Effector memory CD4-positive, alpha-beta T cell (primary cell): ENCODE results near the gene UCHL3.
A peak's percentile ranks its signal among the peaks of the same experiment; 100 is the strongest.

Source experiments
- DNase-seq, 3 donors: peaks; one replicate each; pipeline ENCODE4 v3.0.0-alpha.2; 2020
- H3K27ac ChIP-seq: 2 replicates; pipeline ENCODE4 v1.7.0; 2013; ENCODE audit warnings: mild to moderate bottlenecking, low read length, moderate library complexity; ENCODE audit not compliant: insufficient read depth, poor library complexity, severe bottlenecking
- H3K27me3 ChIP-seq: replicated peaks from 2 replicates; pipeline ENCODE4 v1.7.0; 2013; ENCODE audit warnings: mild to moderate bottlenecking, low read length; ENCODE audit not compliant: insufficient read depth, control insufficient read depth, poor library complexity, severe bottlenecking
- H3K36me3 ChIP-seq: 2 replicates; pipeline ENCODE4 v1.7.0; 2013; ENCODE audit warnings: mild to moderate bottlenecking, low read length, moderate library complexity; ENCODE audit not compliant: control insufficient read depth, insufficient read depth
- H3K4me1 ChIP-seq: 2 replicates; pipeline ENCODE4 v1.7.0; 2013; ENCODE audit warnings: low read length, mild to moderate bottlenecking; ENCODE audit not compliant: control insufficient read depth, insufficient read depth, poor library complexity, severe bottlenecking
- H3K4me3 ChIP-seq: 2 replicates; pipeline ENCODE4 v1.7.0; 2013; ENCODE audit warnings: low read length, low read depth, mild to moderate bottlenecking; ENCODE audit not compliant: insufficient read depth, poor library complexity, severe bottlenecking
- H3K9me3 ChIP-seq: 2 replicates; pipeline ENCODE4 v1.7.0; 2013; ENCODE audit warnings: mild to moderate bottlenecking, low read length, moderate library complexity; ENCODE audit not compliant: control insufficient read depth
- total RNA-seq, 3 donors: gene quantifications; one replicate each; lab custom pipeline; 2026; lab: John Stamatoyannopoulos, UW

UCHL3 gene
- 0.78 to 2.6 (median 1.4) reads per million in 3 donors for total RNA-seq

DNA sequence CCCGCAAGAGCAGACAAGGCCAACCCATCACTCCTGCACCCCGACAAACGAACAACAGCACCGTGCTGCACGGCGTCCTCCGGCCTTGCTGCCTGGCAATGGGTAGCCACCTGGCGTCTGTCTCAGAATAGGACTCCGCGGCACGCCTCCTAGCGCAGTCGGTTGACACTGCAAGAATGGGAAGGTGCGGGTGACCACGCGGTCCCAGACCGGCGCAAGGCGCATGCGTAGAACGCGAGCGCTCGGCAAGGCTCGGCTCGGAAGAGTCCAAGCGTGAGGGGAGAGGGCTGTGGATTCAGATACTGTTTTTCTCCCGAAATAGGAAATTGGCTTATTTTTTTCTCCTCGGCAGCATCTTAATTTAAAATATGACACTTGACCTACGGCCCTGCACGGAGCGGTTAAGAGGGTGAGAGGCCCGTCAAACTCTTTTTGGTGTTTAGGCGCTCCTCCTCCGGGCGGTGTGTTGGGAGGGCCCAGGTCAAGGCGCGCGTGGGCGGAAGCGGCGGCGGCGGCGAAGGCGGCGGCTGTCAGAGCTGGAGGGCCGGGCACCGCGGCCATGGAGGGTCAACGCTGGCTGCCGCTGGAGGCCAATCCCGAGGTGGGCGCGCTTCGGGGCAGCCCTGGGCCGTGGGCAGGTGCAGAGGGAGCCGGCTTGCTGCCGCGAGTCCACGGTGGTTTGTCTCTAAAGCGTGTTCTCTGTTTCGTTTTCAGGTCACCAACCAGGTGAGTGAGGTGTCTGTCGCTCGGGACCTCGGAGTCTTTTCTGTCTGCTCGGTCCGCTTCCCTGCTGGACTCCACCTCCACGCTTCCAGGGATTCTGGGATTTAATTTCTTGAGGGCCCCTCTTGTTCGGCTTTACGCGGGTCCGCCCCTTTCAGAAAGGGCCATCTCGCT lies at the start of gene UCHL3:
Gene UCHL3, plus strand, starts transcription at position 530 of the 897 bp plus-strand sequence. Its CDS starts 30 bp downstream, at position 560.
- Histone ChIP-seq H3K36me3 (no peaks in the 10 kb centered on the region), H3K27ac (peak within 1 kb of the TSS; percentile 77), H3K4me1 (peaks cover 5% of the 10 kb centered on the region), H3K27me3 (no peaks in the 10 kb centered on the region), H3K4me3 (peak within 1 kb of the TSS; percentile 91), H3K9me3 (no peaks in the 10 kb centered on the region)
- DNase-seq, result peak; percentile 93 to 95 (median 93)

DNA sequence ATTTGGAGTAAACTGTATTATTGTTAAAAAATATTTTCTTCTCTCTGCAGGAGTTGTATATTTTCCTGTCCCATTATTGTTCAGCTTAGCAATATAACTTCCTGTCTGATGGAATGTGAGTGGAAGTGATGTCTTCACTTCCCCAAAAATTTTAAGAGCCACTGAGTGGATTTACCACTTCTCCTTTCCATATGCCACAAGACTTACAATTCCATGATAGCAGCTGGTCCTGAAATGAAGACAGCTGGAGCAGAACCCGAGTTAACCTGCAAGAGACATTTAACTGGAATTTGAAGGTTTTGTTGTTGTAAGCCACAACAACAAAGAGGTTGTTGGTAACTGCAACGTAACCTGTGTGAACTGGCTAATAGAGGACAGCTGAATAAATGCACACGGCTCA lies 44.3 kb upstream of the UCHL3 start:
- no peak for DNase-seq
- Histone ChIP-seq H3K4me3 (no peak overlapping the region), H3K27ac (no peak overlapping the region), H3K9me3 (no peaks in the 10 kb centered on the region), H3K27me3 (no peaks in the 10 kb centered on the region), H3K4me1 (no peaks in the 10 kb centered on the region), H3K36me3 (no peaks in the 10 kb centered on the region)

DNA sequence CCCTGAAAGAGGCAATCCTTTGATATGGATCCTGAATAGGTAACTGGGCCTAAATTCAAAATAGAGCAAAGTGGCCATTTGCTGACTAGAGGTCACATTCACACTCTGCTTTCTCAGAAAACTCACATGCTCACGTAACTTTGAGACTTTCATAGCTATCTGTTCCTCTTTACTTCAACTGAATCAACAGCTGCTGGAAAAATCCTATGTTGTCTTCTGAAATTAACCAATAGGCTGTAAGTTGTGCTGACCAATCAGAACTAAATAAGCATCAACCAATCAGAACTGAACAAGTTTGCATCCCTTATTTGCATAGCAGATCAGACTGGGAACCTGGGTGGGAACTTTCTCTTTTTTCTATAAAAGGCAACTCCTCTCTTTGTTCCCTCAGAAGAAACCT lies 43.6 kb upstream of the UCHL3 start:
- no peaks in the 10 kb centered on the region for H3K36me3 ChIP-seq
- H3K9me3 ChIP-seq, result no peaks in the 10 kb centered on the region
- H3K4me1 ChIP-seq, result no peaks in the 10 kb centered on the region
- no peak for DNase-seq
- no peaks in the 10 kb centered on the region for H3K27me3 ChIP-seq
- H3K4me3 ChIP-seq, result no peak overlapping the region
- H3K27ac ChIP-seq, result no peak overlapping the region

DNA sequence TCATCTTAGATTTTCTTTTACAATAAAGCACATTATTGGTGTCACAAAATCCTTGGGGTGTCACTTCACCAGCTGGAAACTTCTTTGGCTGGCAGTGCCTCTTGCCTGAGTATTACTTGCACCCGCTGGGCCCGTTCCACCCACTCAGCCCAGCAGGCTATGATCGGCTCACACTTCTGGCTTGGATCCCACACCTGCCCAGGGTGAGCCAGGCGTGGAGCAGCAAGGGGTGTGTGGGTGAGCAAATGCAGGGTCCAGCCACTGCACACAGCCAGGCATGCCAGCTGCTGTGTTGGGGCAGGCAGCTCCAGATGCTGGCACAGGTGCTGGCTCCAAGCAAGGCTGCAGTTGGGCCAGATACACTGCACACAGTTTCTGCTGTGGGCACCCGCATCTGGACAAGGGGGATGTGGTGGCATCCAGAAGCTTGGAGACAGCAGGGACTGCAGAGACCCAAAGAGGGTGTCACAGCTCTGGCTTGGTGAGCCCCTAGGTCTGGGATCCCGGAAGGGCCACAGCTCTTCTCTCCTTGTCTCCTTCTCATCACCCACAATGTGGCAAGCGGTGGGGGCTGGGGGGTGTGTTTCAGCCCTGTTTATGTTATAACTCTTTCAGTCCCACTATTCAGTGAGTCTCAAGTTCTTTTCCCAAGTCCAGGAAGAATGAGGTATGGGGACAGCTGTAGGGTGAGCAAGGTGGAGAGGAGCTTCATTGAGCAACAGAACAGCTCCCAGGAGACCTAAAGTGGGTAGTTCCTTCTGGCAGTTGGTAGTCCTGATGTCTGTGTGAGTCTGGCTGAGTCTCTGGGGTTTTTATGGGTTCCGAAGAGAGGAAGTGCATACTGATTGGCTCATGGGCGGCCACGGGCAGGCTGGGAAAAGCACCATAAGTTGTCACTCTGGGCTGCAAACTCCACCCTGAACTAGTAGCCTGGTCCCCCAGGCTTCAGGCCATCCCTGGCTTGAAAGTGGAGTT lies 42.3 kb upstream of the UCHL3 start:
- Histone ChIP-seq H3K27ac (no peak overlapping the region), H3K9me3 (no peaks in the 10 kb centered on the region), H3K4me3 (no peak overlapping the region), H3K4me1 (no peaks in the 10 kb centered on the region), H3K27me3 (no peaks in the 10 kb centered on the region), H3K36me3 (no peaks in the 10 kb centered on the region)
- no peak for DNase-seq

DNA sequence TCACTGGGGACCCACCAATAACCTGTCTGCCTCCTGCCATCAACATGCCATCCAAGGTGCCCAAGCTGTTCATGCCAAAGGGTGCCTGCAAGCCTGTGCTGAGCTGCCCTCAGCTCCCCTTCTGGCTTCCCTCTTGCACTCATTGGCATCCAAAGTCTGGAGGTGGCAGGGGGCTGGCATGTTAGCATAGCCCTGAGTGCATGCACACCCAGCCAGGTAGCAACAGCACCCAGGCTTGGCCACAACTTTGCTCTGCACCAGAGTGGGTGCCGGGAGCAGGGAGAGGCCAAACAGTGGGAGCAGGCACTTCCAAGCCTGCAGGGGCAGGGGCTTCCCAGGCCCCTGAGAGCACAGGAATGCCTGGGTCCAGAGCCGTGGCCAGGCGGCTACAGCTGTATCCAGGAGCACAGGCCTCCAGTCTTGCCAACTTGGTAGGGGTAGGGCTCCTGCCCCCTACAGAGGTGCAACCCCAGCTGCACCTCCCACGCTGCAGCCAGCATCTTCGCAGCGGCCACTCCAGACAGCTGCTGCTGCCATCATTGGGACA lies 41.5 kb upstream of the UCHL3 start:
- H3K36me3 ChIP-seq, result no peaks in the 10 kb centered on the region
- no peak for DNase-seq
- H3K27me3 ChIP-seq, result no peaks in the 10 kb centered on the region
- H3K27ac ChIP-seq, result no peak overlapping the region
- no peaks in the 10 kb centered on the region for H3K9me3 ChIP-seq
- H3K4me3 ChIP-seq, result no peak overlapping the region
- H3K4me1 ChIP-seq, result no peaks in the 10 kb centered on the region

DNA sequence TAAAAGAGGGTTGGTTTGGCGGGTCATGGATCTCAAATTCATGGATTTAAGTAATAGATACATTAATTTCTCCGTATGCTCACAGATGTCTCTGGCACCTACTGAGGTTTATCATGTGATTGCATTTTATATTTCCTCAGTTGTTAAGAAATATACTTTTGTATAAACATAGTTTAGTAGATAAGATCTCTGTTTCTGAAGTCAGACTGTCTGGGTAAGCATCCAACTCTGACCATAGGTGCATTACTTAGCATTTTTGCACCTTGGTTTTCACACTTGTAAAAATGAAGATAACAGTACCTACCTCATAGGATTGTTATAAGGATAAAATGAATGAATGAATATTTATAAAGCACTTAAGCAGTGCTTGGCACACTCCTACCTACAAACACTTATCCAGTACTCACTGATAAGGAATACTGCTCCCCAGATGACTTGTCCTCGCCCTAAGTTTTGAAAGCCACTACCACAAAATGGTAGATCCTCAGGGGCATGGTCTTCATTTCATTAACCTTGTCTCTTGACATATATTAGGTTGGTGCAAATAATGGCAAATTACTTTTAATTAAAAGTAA lies 38.5 kb upstream of the UCHL3 start:
- DNase-seq, result no peak
- Histone ChIP-seq H3K27ac (no peak overlapping the region), H3K4me3 (no peak overlapping the region), H3K4me1 (no peaks in the 10 kb centered on the region), H3K36me3 (no peaks in the 10 kb centered on the region), H3K9me3 (no peaks in the 10 kb centered on the region), H3K27me3 (no peaks in the 10 kb centered on the region)

DNA sequence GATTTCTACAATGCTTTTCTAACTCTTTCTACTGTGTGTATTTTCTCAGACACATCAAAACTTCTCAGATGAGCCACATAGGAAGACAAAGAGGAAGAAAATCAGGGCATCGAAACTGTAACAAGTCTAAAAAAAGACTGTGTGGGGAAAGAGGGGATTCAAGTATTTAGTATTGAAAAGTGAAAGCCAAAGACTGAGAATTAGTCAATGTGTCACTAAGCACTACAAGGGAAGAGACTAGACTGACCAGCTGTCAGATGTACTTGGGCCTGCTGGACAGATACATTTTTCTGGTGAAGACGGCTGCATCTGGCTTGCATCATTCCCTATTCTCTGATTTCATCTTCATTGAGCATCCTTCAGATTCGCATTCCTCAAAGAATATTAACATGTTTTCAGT lies 37.3 kb upstream of the UCHL3 start:
- DNase-seq, result no peak
- H3K27ac ChIP-seq, result no peak overlapping the region

DNA sequence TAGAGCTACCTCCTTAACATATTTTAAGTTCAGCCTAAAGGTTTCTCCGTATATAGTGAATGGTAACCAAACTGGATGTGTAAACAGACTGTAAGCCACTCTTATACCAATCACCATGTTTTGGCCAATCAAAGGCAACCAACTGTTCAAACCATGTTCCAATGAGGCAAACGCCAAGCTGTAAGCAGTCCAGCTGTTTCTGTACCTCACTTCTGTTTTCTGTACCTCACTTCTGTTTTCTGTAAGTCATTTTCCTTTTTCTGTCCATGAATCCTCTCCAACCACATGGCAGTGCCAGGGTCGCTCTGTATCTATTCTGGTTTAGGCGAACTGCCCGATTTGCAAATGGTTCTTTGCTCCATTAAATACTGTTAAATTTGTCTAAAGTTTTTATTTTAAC lies 36.3 kb upstream of the UCHL3 start:
- Histone ChIP-seq H3K36me3 (no peaks in the 10 kb centered on the region), H3K27ac (no peak overlapping the region), H3K4me1 (no peaks in the 10 kb centered on the region), H3K27me3 (no peaks in the 10 kb centered on the region), H3K4me3 (no peak overlapping the region), H3K9me3 (no peaks in the 10 kb centered on the region)
- no peak for DNase-seq

More for the DNA sequence above, 37.3 kb upstream of the UCHL3 start:
- H3K4me1 ChIP-seq, result no peaks in the 10 kb centered on the region
- no peak overlapping the region for H3K4me3 ChIP-seq
- no peaks in the 10 kb centered on the region for H3K9me3 ChIP-seq
- no peaks in the 10 kb centered on the region for H3K27me3 ChIP-seq
- H3K36me3 ChIP-seq, result no peaks in the 10 kb centered on the region

DNA sequence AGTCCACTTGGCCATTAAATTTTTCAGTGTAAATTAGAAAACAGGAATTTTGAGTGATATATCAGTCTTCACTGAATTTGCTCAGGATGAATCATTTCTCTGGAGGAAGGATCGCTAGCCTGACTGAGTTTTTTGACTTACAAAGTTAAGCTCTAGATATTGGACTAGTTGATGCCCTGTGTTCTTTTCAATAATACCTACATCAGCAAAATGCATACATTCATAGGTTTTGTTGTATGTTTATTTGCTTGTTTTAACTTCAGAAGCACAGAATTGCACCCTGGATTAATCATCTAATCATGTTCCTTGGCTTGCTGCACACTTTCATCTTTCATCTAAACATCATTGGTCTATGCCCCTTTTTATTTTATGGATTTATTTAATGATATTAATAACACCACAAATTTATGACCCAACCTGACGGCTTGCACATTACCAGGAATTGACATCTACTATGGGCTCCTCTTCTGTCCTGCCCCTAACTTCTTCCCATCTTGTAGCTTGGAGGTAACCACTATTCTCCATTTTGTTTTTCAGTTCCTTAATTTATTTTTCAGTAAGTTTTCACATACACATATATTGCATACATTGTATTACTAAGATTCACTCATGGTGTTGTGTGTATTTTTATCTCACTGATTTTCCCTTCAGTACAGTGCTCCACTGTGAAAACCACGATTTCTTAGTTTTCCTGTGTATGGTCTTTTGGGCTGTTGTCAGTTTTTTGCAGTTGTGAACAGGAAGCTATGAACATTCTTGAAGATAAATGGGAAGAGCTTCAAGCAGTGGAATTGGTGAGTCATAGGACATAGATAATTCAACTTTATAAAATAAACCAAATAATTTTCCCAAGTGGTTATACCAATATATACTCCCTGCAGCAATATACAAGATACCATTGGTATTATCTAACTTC lies 35.3 kb upstream of the UCHL3 start:
- no peaks in the 10 kb centered on the region for H3K27me3 ChIP-seq
- no peaks in the 10 kb centered on the region for H3K9me3 ChIP-seq
- DNase-seq, result no peak

More for the DNA sequence above, 35.3 kb upstream of the UCHL3 start:
- Histone ChIP-seq H3K4me1 (no peaks in the 10 kb centered on the region), H3K36me3 (no peaks in the 10 kb centered on the region), H3K27ac (no peak overlapping the region), H3K4me3 (no peak overlapping the region)
